Gastrocnemius medialis (tissue), 4 donors: ENCODE measurements around the gene DAG1. TPM values are rescaled to one million over a fixed set of nuclear protein-coding genes. Genes with fewer than 3 reads are reported as not detected.

Experiments used
- ATAC-seq, 2 donors: fragments of 150-250 bp; one replicate each; pipeline ENCODE4 v1.9.1; 2016
- DNase-seq, 2 donors: peaks; one replicate each; pipeline ENCODE4 v3.0.0-alpha.2; 2019
- H3K27ac ChIP-seq, 4 donors: fragments of 200-600 bp; sonication (generic); 1 replicate in 1 of 4; 2 replicates in 3 of 4; pipeline ENCODE4 v1.5.1; 2016 to 2018; ENCODE audit warnings: mild to moderate bottlenecking in 2 of 4, moderate library complexity in 1 of 4
- H3K27me3 ChIP-seq, 3 donors: fragments of 200-600 bp; sonication (generic) in 2 of 3; 1 replicate in 1 of 3; 2 replicates in 2 of 3; pipeline versions ENCODE4 v1.5.1 to v1.6.0; 2016 to 2019; ENCODE audit warnings: mild to moderate bottlenecking in 1 of 3, moderate library complexity in 1 of 3
- H3K36me3 ChIP-seq, 2 donors: fragments of 200-600 bp; sonication (generic) in 1 of 2; one replicate each; pipeline ENCODE4 v1.5.1; 2017 to 2018
- H3K4me1 ChIP-seq, 2 donors: fragments of 200-600 bp; sonication (generic) in 1 of 2; one replicate each; pipeline ENCODE4 v1.5.1; 2016 to 2017; ENCODE audit warnings: mild to moderate bottlenecking in 2 of 2
- H3K4me3 ChIP-seq, 4 donors: fragments of 200-600 bp; sonication (generic) in 3 of 4; 1 replicate in 1 of 4; 2 replicates in 3 of 4; pipeline ENCODE4 v1.5.1; 2016 to 2019; ENCODE audit warnings: mild to moderate bottlenecking in 2 of 4
- H3K9me3 ChIP-seq, 3 donors: fragments of 200-600 bp; sonication (generic) in 2 of 3; 1 replicate in 1 of 3; 2 replicates in 2 of 3; pipeline ENCODE4 v1.5.1; 2016 to 2019
- POLR2A ChIP-seq, 2 donors: fragments of 450-650 bp; IDR thresholded peaks; one replicate each; pipeline ENCODE4 v1.6.1; 2017; ENCODE audit warnings: antibody characterized with exemption in 2 of 2, mild to moderate bottlenecking in 2 of 2, moderate library complexity in 2 of 2
- in situ Hi-C, 4 donors: fragments of 200-750 bp; cut with MboI; loops; one replicate each; pipeline versions ENCODE4 v1.15.0 to v1.8.0; 2017; ENCODE audit warnings: low sequenced_read_pairs in 4 of 4
- intact Hi-C: fragments of 100-400 bp; cut with DNase I; formaldehyde crosslinking; loops from one replicate; pipeline ENCODE4 v1.15.1; 2023; ENCODE audit warnings: low total_unique reads
- total RNA-seq, 4 donors: library from RNA; depleted of rRNA; stranded (reverse); fragments of >200 nt; gene quantifications; one replicate each; pipeline versions ENCODE4 v1.1.0 to v1.2.3, GENCODE V29; 2016
- TF ChIP-seq, protein P1 (sequence below), 5 experiments: fragments of 450-650 bp in 3 of 5; fragments of 200-600 bp in 2 of 5; sonication (generic) in 2 of 5; IDR thresholded peaks in 4 of 5; conservative IDR thresholded peaks in 1 of 5; 1 replicate in 4 of 5; 2 replicates in 1 of 5; pipeline ENCODE4 v1.5.1; 2016 to 2019; ENCODE audit warnings: antibody characterized with exemption in 5 of 5, mild to moderate bottlenecking in 3 of 5, moderate library complexity in 3 of 5

Gene DAG1
- total RNA-seq, 4 donors from 2014 or later, result 95.0 to 177 (median 109) TPM

DNA sequence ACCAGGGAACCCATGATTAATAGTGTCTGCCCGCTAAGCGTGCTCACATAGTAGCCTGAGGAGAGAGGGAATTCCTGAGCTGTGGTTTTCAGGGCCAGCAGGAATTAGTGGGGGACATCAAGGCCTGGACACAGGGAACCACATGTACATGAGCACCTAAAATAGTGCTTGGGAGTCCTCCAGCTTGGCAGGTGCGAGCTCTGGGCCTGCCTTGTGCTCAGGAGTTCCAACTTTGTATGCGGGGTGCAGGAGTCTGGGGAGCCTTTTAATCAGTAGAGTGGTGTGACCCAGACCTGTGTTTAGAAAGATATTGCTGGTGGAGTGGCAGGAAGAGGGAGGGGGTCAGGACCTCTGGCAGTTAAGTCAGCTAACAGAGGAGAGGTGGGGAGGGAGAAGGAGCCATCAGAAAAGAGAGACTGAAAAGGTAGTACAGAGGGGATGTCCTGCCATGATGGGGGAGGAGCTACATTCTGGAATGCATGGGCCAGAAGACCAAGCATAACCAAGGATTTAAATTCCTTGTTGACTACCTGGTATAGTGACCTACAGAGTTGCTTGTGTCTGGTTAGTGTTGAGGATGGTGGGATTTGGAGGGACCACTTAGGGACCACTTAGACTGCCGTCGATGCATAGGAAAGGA, 1.9 kb downstream of the DAG1 start:
- ATAC-seq, result peak; percentile 16 to 41

DNA sequence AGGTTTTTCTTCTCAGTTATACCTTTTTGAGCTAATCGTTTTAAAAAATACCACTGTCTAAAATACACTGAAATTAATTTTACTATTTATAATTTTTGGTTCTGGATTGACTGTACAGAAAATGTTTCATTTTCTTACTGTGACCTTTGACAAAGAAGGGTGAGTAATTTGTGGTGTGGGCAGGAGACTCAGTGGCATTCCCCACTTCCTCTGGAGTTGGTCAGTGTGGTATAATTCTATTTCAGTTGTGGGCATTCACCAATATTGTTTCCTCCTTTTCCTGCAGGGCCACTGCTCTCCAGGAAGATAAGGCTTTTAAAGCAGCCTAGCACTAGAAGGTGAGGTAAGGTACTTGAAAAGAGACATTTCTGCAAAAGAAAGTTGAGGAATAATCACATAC, 6.5 kb downstream of the DAG1 start:
- Histone ChIP-seq H3K4me3 (no peak overlapping the region), H3K27me3 (no peaks in the 10 kb centered on the region), H3K27ac (peak overlapping the region; percentile 96 to 99 (median 98)), H3K36me3 (peaks cover 0 to 21% of the 10 kb centered on the region in 2 donors), H3K9me3 (no peaks in the 10 kb centered on the region), H3K4me1 (peaks cover 31 to 41% of the 10 kb centered on the region in 2 donors)
- DNase-seq (no peak), ATAC-seq (no peak)
- in situ Hi-C loops (no loop called here), intact Hi-C loops (no loop called here)
- TF ChIP-seq, protein P1, sequence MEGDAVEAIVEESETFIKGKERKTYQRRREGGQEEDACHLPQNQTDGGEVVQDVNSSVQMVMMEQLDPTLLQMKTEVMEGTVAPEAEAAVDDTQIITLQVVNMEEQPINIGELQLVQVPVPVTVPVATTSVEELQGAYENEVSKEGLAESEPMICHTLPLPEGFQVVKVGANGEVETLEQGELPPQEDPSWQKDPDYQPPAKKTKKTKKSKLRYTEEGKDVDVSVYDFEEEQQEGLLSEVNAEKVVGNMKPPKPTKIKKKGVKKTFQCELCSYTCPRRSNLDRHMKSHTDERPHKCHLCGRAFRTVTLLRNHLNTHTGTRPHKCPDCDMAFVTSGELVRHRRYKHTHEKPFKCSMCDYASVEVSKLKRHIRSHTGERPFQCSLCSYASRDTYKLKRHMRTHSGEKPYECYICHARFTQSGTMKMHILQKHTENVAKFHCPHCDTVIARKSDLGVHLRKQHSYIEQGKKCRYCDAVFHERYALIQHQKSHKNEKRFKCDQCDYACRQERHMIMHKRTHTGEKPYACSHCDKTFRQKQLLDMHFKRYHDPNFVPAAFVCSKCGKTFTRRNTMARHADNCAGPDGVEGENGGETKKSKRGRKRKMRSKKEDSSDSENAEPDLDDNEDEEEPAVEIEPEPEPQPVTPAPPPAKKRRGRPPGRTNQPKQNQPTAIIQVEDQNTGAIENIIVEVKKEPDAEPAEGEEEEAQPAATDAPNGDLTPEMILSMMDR (IDR thresholded peaks at IDR 0.05 in 4 of 5, conservative IDR thresholded peaks at IDR 0.05 in 1 of 5), result no peak
- no peak for TF ChIP-seq POLR2A (IDR thresholded peaks at IDR 0.05)

More for the DNA sequence above, 1.9 kb downstream of the DAG1 start:
- in situ Hi-C loops (no loop called here), intact Hi-C loops (loop anchor here (5.0 kb wide), 2 partner anchors 60 to 200 kb away; partner anchors contain the start of genes APEH, RHOA and TCTA)
- H3K4me1 ChIP-seq, result peaks cover 48 to 53% of the 10 kb centered on the region in 2 donors
- no peaks in the 10 kb centered on the region for H3K9me3 ChIP-seq
- peak overlapping the region; percentile 96 to 99 (median 98) for H3K27ac ChIP-seq
- TF ChIP-seq POLR2A (IDR thresholded peaks at IDR 0.05), result peak in 1 of 2 donors; percentile 22
- TF ChIP-seq, protein P1 (IDR thresholded peaks at IDR 0.05 in 4 of 5, conservative IDR thresholded peaks at IDR 0.05 in 1 of 5), result no peak
- peak overlapping the region; percentile 62 to 78 (median 71) for H3K4me3 ChIP-seq
- peak; percentile 77 to 86 for DNase-seq
- peaks cover 0 to 3% of the 10 kb centered on the region in 2 donors for H3K36me3 ChIP-seq
- H3K27me3 ChIP-seq, result no peaks in the 10 kb centered on the region

DNA sequence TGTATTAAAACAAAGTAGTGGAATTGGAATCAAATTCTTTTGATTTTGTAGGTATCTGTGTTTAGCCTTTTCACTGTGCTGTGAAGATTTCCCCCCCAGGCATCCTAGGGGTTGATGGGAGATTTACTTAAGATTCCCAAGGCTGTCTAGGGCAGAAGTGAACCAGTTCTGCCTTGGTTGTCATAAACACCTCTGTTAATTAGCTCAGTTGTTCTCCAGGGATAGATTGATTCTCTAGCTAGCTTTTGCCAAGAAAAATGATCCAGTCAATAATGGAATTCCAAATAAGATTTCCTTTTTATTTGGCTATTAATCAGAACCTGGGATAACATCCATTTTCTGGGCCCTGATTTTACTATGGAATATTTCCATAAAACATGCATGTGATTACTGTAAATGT, 12.7 kb downstream of the DAG1 start:
- TF ChIP-seq, protein P1 (IDR thresholded peaks at IDR 0.05 in 4 of 5, conservative IDR thresholded peaks at IDR 0.05 in 1 of 5), result no peak
- no peak for TF ChIP-seq POLR2A (IDR thresholded peaks at IDR 0.05)
- no peak overlapping the region for H3K4me3 ChIP-seq
- intact Hi-C loops, result no loop called here
- peak overlapping the region; percentile 88 to 96 (median 93) for H3K27ac ChIP-seq
- no peaks in the 10 kb centered on the region for H3K9me3 ChIP-seq
- peaks cover 47 to 61% of the 10 kb centered on the region in 2 donors for H3K4me1 ChIP-seq
- H3K36me3 ChIP-seq, result peaks cover 0 to 10% of the 10 kb centered on the region in 2 donors
- DNase-seq (no peak), ATAC-seq (no peak)
- in situ Hi-C loops, result no loop called here
- H3K27me3 ChIP-seq, result no peaks in the 10 kb centered on the region

DNA sequence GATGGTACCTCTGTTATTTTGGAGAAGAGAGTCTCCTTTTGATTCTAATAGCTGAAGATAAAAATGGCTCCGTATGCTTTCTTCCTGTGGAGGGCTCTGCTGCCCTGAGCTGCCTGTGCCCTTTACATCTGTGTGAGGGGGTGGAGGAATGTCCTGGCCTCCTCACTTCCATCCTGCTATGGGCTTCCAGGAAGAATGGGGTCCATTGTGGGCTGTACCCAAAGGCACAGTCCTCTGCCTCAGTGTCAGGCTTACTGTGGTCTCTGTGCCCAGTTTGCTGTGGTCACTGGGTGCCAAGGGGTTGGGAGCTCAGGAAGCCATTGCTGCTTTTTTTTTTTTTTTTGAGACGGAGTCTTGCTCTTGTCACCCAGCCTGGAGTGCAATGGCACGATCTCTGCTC, 14.4 kb downstream of the DAG1 start:
- TF ChIP-seq, protein P1 (IDR thresholded peaks at IDR 0.05 in 4 of 5, conservative IDR thresholded peaks at IDR 0.05 in 1 of 5), result no peak
- TF ChIP-seq POLR2A (IDR thresholded peaks at IDR 0.05), result no peak
- peaks cover 0 to 16% of the 10 kb centered on the region in 2 donors for H3K36me3 ChIP-seq
- H3K4me3 ChIP-seq, result no peak overlapping the region
- H3K9me3 ChIP-seq, result no peaks in the 10 kb centered on the region
- DNase-seq (no peak), ATAC-seq (peak in 1 of 2 donors; percentile 34)
- H3K27me3 ChIP-seq, result no peaks in the 10 kb centered on the region
- intact Hi-C loops, result no loop called here
- peaks cover 47 to 61% of the 10 kb centered on the region in 2 donors for H3K4me1 ChIP-seq
- in situ Hi-C loops, result no loop called here
- peak overlapping the region; percentile 88 to 96 (median 93) for H3K27ac ChIP-seq
